Esophagus muscularis mucosa (tissue), 4 donors: ENCODE data around the gene PELO. TPM values are rescaled to one million over a fixed set of nuclear protein-coding genes. Genes with fewer than 3 reads are reported as not detected.

Experiments used
- DNase-seq: peaks from one replicate; pipeline ENCODE4 v3.0.0-alpha.2; 2017; ENCODE audit errors: extremely low spot score
- H3K27ac ChIP-seq, 4 donors: fragments of 200-600 bp; sonication (generic); replicated peaks in 1 of 4; 1 replicate in 3 of 4; 2 replicates in 1 of 4; pipeline ENCODE4 v1.5.1; 2016 to 2019; ENCODE audit warnings: mild to moderate bottlenecking in 1 of 4
- H3K27me3 ChIP-seq, 4 donors: fragments of 200-600 bp; sonication (generic); one replicate each; pipeline versions ENCODE4 v1.5.1 to v1.6.0; 2016 to 2019
- H3K36me3 ChIP-seq, 4 donors: fragments of 200-600 bp; sonication (generic); one replicate each; pipeline ENCODE4 v1.5.1; 2016 to 2019
- H3K4me1 ChIP-seq, 4 donors: fragments of 200-600 bp; sonication (generic); one replicate each; pipeline ENCODE4 v1.5.1; 2016 to 2019
- H3K4me3 ChIP-seq, 4 donors: fragments of 200-600 bp; sonication (generic); 1 replicate in 2 of 4; 2 replicates in 2 of 4; pipeline ENCODE4 v1.5.1; 2016 to 2019; ENCODE audit warnings: mild to moderate bottlenecking in 4 of 4, moderate library complexity in 1 of 4
- H3K9me3 ChIP-seq, 4 donors: fragments of 200-600 bp; sonication (generic); 1 replicate in 3 of 4; 2 replicates in 1 of 4; pipeline ENCODE4 v1.5.1; 2016 to 2019
- EP300 ChIP-seq: sonication (generic); formaldehyde crosslinking; IDR thresholded peaks from one replicate; pipeline ENCODE4 v1.6.1; 2017; ENCODE audit warnings: antibody characterized with exemption
- POLR2A ChIP-seq: fragments of 450-650 bp; IDR thresholded peaks from one replicate; pipeline ENCODE4 v1.6.1; 2017; ENCODE audit warnings: antibody characterized with exemption, moderate library complexity, mild to moderate bottlenecking, low read depth
- POLR2AphosphoS5 ChIP-seq, 2 donors: sonication (generic); formaldehyde crosslinking; IDR thresholded peaks; one replicate each; pipeline ENCODE4 v1.6.1; 2017; ENCODE audit warnings: antibody characterized with exemption in 2 of 2
- WGBS: methylation state at CpG from one replicate; pipeline ENCODE4 v1.1.5; 2018; 5-methylcytosine and 5-hydroxymethylcytosine counted together
- intact Hi-C: fragments of 100-400 bp; cut with DNase I; formaldehyde crosslinking; loops from one replicate; pipeline ENCODE4 v1.15.1; 2023
- total RNA-seq, 4 donors: library from RNA; depleted of rRNA; stranded (reverse); fragments of >200 nt; gene quantifications; one replicate each; pipeline versions ENCODE4 v1.1.0 to v1.2.1, GENCODE V29; 2016
- TF ChIP-seq, protein P1 (sequence below), 3 experiments: fragments of 200-600 bp in 2 of 3; fragments of 450-650 bp in 1 of 3; sonication (generic) in 2 of 3; IDR thresholded peaks; one replicate each; pipeline ENCODE4 v1.5.1; 2017 to 2019; ENCODE audit warnings: antibody characterized with exemption in 3 of 3, mild to moderate bottlenecking in 2 of 3, moderate library complexity in 1 of 3

The PELO gene
- total RNA-seq, 4 donors from 2014 or later, result 43.1 to 77.7 (median 69.7) TPM

- H3K4me3 ChIP-seq, result no peak overlapping the region
- TF ChIP-seq, protein P1, sequence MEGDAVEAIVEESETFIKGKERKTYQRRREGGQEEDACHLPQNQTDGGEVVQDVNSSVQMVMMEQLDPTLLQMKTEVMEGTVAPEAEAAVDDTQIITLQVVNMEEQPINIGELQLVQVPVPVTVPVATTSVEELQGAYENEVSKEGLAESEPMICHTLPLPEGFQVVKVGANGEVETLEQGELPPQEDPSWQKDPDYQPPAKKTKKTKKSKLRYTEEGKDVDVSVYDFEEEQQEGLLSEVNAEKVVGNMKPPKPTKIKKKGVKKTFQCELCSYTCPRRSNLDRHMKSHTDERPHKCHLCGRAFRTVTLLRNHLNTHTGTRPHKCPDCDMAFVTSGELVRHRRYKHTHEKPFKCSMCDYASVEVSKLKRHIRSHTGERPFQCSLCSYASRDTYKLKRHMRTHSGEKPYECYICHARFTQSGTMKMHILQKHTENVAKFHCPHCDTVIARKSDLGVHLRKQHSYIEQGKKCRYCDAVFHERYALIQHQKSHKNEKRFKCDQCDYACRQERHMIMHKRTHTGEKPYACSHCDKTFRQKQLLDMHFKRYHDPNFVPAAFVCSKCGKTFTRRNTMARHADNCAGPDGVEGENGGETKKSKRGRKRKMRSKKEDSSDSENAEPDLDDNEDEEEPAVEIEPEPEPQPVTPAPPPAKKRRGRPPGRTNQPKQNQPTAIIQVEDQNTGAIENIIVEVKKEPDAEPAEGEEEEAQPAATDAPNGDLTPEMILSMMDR (IDR thresholded peaks at IDR 0.05), result no peak
- TF ChIP-seq POLR2A (no peak), EP300 (no peak), POLR2AphosphoS5 (IDR thresholded peaks at IDR 0.05) (no peak)
- H3K36me3 ChIP-seq, result no peaks in the 10 kb centered on the region
- DNase-seq, result no peak
- 75% methylated on average over 5 of the region's 5 CpGs for WGBS
- peaks cover 0 to 10% (median 3%) of the 10 kb centered on the region in 4 donors for H3K4me1 ChIP-seq
- no peak overlapping the region for H3K27ac ChIP-seq
- intact Hi-C loops, result no loop called here
- H3K9me3 ChIP-seq, result no peaks in the 10 kb centered on the region
- H3K27me3 ChIP-seq, result no peaks in the 10 kb centered on the region
Observed at GRCh38 chr5:52769061-52769460, 18.7 kb upstream of the PELO start.

- H3K9me3 ChIP-seq, result no peaks in the 10 kb centered on the region
- intact Hi-C loops, result no loop called here
- peaks cover 0 to 10% (median 3%) of the 10 kb centered on the region in 4 donors for H3K4me1 ChIP-seq
- WGBS, result 96% methylated on average over 4 of the region's 4 CpGs
- TF ChIP-seq, protein P1 (IDR thresholded peaks at IDR 0.05), result no peak
- no peak for TF ChIP-seq EP300
- no peak for TF ChIP-seq POLR2AphosphoS5 (IDR thresholded peaks at IDR 0.05)
- TF ChIP-seq POLR2A, result no peak
- no peak for DNase-seq
- no peaks in the 10 kb centered on the region for H3K36me3 ChIP-seq
- no peaks in the 10 kb centered on the region for H3K27me3 ChIP-seq
- no peak overlapping the region for H3K27ac ChIP-seq
- no peak overlapping the region for H3K4me3 ChIP-seq
Observed at GRCh38 chr5:52770287-52770939, 17.3 kb upstream of the PELO start.

GRCh38 chr5:52771343-52772039 is 16.2 kb upstream of the PELO start:
- H3K27me3 ChIP-seq, result no peaks in the 10 kb centered on the region
- no peak for TF ChIP-seq EP300
- TF ChIP-seq, protein P1 (IDR thresholded peaks at IDR 0.05), result no peak
- no peak for TF ChIP-seq POLR2AphosphoS5 (IDR thresholded peaks at IDR 0.05)
- no peak for TF ChIP-seq POLR2A
- DNase-seq, result no peak
- no peak overlapping the region for H3K4me3 ChIP-seq
- no peak overlapping the region for H3K27ac ChIP-seq
- H3K36me3 ChIP-seq, result no peaks in the 10 kb centered on the region
- no peaks in the 10 kb centered on the region for H3K9me3 ChIP-seq
- H3K4me1 ChIP-seq, result peaks cover 0 to 10% (median 3%) of the 10 kb centered on the region in 4 donors
- intact Hi-C loops, result no loop called here
- 89% methylated on average over 3 of the region's 3 CpGs for WGBS

GRCh38 chr5:52772668-52773067 is 15.0 kb upstream of the PELO start:
- TF ChIP-seq POLR2AphosphoS5 (IDR thresholded peaks at IDR 0.05) (no peak), EP300 (no peak), POLR2A (no peak)
- TF ChIP-seq, protein P1 (IDR thresholded peaks at IDR 0.05), result no peak
- peaks cover 0 to 10% (median 3%) of the 10 kb centered on the region in 4 donors for H3K4me1 ChIP-seq
- no peaks in the 10 kb centered on the region for H3K27me3 ChIP-seq
- H3K4me3 ChIP-seq, result no peak overlapping the region
- no peaks in the 10 kb centered on the region for H3K9me3 ChIP-seq
- H3K27ac ChIP-seq, result no peak overlapping the region
- DNase-seq, result no peak
- no peaks in the 10 kb centered on the region for H3K36me3 ChIP-seq
- intact Hi-C loops, result no loop called here
